SK-N-SH (cell line): Measurements from ENCODE around the gene MYO19.

Experiments
- ELF1 ChIP-seq: IDR thresholded peaks from 2 replicates; pipeline ENCODE4 v1.4.0; 2012
- EZH2phosphoT487 ChIP-seq: fragments of 200-600 bp; sonication (generic); IDR thresholded peaks from 2 replicates; pipeline ENCODE4 v1.6.1; 2017; ENCODE audit warnings: low read depth, mixed run types, mild to moderate bottlenecking, antibody characterized with exemption, moderate library complexity, borderline replicate concordance
- FOSL2 ChIP-seq: IDR thresholded peaks from 2 replicates; pipeline ENCODE4 v1.4.0; 2012; ENCODE audit warnings: low read depth, mild to moderate bottlenecking, moderate library complexity, borderline replicate concordance
- JUND ChIP-seq: IDR thresholded peaks from 2 replicates; pipeline ENCODE4 v1.4.0; 2012
- NFIC ChIP-seq: IDR thresholded peaks from 2 replicates; pipeline ENCODE4 v1.4.0; 2012; ENCODE audit warnings: borderline replicate concordance
- POLR2AphosphoS5 ChIP-seq: IDR thresholded peaks from 2 replicates; pipeline ENCODE4 v1.6.1; 2012; ENCODE audit warnings: low read depth, low read length
- RXRA ChIP-seq: IDR thresholded peaks from 2 replicates; pipeline ENCODE4 v1.4.0; 2012; ENCODE audit warnings: low read depth, mild to moderate bottlenecking, borderline replicate concordance
- SIN3A ChIP-seq: IDR thresholded peaks from 2 replicates; pipeline ENCODE4 v1.6.1; 2012; ENCODE audit warnings: low read depth, mild to moderate bottlenecking, low read length, moderate library complexity, borderline replicate concordance
- TAF1 ChIP-seq: IDR thresholded peaks from 2 replicates; pipeline ENCODE4 v1.6.1; 2012; ENCODE audit warnings: low read depth, mild to moderate bottlenecking, low read length, moderate library complexity, borderline replicate concordance
- TEAD4 ChIP-seq: IDR thresholded peaks from 2 replicates; pipeline ENCODE4 v1.4.0; 2012; ENCODE audit warnings: mild to moderate bottlenecking, borderline replicate concordance; ENCODE audit not compliant: insufficient read depth
- TF ChIP-seq, protein P1 (sequence below): IDR thresholded peaks from 2 replicates; pipeline ENCODE4; 2012
- TF ChIP-seq, protein P2 (sequence below): fragments of 200-600 bp; sonication (generic); IDR thresholded peaks from 2 replicates; pipeline ENCODE4 v1.6.1; 2017; ENCODE audit warnings: antibody characterized with exemption, mild to moderate bottlenecking, moderate library complexity
- TF ChIP-seq, protein P3 (sequence below): fragments of 150-350 bp; IDR thresholded peaks from 2 replicates; pipeline ENCODE4 v1.6.1; 2017; ENCODE audit warnings: antibody characterized with exemption, low read length, low read depth, borderline replicate concordance
- TF ChIP-seq, protein P4 (sequence below): IDR thresholded peaks from 2 replicates; pipeline ENCODE4 v1.4.0; 2012; ENCODE audit warnings: low read depth

DNA sequence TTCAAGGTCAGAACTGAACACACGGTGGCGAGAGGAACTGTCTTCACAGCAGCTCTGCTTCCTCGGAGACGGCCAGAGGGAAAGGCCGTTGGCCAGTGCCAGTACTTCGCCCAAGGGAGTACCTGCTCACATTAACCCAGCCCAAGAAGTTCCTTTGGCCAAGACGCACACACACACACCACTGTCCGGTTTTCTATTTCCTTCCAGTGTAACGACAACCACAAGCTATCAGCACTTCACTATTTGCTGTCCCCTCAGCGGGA lies 9.3 kb upstream of the MYO19 start:
- TF ChIP-seq POLR2AphosphoS5 (no peak), RXRA (no peak), JUND (no peak), SIN3A (no peak), TAF1 (no peak), EZH2phosphoT487 (no peak), TEAD4 (no peak), FOSL2 (no peak), ELF1 (no peak), NFIC (no peak)
- TF ChIP-seq, protein P1, sequence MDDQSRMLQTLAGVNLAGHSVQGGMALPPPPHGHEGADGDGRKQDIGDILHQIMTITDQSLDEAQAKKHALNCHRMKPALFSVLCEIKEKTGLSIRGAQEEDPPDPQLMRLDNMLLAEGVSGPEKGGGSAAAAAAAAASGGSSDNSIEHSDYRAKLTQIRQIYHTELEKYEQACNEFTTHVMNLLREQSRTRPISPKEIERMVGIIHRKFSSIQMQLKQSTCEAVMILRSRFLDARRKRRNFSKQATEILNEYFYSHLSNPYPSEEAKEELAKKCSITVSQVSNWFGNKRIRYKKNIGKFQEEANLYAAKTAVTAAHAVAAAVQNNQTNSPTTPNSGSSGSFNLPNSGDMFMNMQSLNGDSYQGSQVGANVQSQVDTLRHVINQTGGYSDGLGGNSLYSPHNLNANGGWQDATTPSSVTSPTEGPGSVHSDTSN = no peak
- TF ChIP-seq, protein P2, sequence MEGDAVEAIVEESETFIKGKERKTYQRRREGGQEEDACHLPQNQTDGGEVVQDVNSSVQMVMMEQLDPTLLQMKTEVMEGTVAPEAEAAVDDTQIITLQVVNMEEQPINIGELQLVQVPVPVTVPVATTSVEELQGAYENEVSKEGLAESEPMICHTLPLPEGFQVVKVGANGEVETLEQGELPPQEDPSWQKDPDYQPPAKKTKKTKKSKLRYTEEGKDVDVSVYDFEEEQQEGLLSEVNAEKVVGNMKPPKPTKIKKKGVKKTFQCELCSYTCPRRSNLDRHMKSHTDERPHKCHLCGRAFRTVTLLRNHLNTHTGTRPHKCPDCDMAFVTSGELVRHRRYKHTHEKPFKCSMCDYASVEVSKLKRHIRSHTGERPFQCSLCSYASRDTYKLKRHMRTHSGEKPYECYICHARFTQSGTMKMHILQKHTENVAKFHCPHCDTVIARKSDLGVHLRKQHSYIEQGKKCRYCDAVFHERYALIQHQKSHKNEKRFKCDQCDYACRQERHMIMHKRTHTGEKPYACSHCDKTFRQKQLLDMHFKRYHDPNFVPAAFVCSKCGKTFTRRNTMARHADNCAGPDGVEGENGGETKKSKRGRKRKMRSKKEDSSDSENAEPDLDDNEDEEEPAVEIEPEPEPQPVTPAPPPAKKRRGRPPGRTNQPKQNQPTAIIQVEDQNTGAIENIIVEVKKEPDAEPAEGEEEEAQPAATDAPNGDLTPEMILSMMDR = no peak; the same call in 1 of the 2 replicates
- TF ChIP-seq, protein P3, sequence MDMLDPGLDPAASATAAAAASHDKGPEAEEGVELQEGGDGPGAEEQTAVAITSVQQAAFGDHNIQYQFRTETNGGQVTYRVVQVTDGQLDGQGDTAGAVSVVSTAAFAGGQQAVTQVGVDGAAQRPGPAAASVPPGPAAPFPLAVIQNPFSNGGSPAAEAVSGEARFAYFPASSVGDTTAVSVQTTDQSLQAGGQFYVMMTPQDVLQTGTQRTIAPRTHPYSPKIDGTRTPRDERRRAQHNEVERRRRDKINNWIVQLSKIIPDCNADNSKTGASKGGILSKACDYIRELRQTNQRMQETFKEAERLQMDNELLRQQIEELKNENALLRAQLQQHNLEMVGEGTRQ = no peak
- TF ChIP-seq, protein P4, sequence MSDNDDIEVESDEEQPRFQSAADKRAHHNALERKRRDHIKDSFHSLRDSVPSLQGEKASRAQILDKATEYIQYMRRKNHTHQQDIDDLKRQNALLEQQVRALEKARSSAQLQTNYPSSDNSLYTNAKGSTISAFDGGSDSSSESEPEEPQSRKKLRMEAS = no peak
